IPS DF 19.7 (cell line): ENCODE measurements around the gene DMD.

ENCODE experiments used
- DNase-seq: peaks from one replicate; pipeline ENCODE4 v3.0.0-alpha.2; 2013; ENCODE audit warnings: low read depth, low spot score

Gene DMD

DNA sequence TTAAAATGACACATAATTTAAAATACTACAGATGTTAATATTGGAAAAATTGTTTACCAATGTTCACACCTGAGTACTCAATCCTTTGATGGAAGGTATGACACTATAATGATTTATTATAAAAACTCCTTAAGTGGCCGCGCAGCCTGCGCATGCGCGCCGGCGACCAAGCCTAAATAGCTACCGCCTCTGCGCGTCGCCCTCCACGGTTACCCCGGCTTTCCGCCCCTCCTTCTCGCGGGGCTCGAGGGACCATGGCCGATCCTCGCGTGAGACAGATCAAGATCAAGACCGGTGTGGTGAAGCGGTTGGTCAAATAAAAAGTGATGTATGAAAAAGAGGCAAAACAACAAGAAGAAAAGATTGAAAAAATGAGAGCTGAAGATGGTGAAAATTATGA, 170.2 kb downstream of the DMD start:
- DNase-seq = no peak

DNA sequence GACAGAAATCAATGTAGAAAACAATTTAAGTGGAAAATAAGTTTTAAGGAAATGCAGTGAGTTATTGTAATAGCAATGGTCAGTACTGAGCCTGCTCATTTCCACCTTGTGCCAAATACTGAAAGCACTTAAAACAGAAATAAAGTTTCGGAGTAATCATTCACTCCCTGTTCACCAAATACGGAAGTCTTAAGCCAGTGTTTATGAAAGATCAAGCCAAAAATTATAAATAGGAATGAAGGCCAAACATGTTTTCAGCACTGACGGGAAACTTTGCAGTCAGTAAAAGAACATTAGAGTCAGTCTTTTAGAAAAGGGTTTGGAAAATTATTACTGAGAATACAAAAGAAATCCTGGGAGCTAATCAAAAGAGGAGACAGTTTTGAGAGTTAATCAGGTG, 178.6 kb downstream of the DMD start:
- no peak for DNase-seq

DNA sequence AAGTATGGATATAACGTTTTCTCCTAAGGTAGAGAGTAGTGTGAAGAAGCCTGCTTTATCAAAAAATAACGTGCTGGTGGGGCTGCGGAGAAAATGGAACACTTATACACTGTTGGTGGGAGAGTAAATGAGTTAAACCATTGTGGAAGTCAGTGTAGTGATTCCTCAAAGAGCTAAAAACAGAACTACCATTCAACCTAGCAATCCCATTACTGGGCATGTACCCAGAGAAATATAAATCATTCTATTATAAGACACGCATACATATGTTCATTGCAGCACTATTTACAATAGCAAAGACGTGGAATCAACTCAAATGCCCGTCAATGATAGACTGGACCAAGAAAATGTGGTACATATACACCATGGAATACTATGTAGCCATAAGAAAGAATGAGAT, 196.4 kb downstream of the DMD start:
- no peak for DNase-seq

DNA sequence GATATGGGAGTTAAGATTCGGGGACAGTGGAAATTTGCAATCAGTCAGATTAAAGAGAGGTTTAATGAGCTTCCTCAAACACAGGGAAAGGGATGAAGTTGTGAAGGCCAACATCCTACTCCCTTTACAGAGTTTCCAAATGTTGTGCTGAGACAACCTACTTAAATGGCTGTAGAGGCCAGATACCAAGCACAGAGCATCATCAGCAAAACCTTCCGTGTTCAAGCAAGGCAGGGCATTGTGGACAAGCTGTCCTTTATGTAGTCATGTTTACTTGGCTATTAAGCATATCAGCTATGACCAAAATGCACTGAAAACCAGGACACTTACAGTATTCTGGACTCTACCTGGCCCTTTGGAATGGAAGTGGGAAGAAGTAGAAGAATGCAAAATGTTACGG, 197.3 kb downstream of the DMD start:
- DNase-seq = no peak

DNA sequence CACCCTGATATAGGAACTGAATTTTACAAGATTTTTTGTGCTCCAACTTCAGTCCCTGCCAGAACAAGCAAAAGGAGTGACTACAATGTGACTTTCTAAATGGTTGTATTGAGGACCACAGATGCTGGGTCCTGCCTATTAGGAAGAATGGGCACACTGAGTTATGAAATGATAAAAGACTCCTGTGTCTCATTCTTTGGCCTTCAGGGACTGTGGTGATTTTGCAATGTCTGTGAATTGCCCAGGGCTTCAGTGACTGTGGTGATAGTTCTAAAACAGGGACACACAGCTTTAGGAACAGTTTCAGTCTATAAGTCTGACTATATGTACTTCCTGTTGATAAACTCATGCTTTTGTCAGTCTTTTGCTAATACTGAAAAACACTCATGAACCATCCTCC, 210.2 kb downstream of the DMD start:
- DNase-seq = no peak

DNA sequence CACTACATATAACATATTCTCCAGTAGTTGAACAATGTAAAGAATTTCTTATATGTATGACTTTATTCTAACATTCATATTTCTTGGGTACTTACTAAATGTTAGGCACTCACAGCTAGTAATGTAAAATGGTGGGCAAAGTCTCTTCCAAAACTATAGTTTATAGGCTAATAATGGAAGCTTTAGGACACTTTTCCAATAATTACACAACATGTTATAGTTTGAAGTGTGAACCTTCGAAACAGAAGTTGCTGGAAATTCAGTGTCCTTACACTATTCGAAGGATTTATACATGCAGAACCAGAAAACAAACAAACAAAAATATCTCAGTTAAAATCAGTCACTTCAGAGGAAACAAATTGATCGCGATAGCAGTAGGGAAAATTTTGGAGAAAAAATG, 212.6 kb downstream of the DMD start:
- DNase-seq = no peak

DNA sequence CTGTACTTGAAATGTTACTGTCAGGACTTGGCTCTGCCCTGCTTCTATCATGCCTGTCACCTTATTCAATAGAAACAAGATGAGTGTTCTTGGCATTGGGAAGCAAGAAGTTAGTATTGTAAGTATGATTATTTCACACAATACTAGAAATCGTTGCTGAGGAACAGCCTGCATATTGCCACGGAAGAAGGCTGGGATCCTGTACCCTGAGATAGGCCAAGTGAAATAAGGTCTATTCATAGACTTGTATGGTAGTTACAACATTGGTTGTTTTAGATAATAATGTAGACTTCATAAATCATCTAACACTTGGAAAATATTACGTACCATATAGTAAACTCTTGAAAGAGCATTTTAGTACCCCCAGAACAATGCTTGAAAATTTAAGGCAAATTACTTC, 215.9 kb downstream of the DMD start:
- DNase-seq = no peak

DNA sequence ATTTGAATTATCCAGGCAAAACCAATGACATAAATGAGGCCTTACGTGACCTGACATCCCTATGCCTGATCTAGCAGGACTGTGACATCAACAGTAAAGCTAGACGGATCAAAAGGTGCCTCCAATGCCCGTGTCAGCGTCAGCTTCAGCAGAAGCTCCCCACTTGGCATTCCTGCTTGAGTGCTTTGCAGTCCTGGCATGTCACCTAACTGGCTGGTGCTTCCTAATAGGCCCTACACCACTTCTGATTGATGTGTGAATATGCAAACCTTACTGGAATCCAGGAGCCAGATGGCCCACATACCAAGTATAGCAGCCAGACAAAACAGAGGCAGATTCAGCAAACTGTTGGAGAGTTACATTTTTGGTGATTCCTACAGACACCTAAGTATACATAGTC, 224.2 kb downstream of the DMD start:
- peak; percentile 67 for DNase-seq

DNA sequence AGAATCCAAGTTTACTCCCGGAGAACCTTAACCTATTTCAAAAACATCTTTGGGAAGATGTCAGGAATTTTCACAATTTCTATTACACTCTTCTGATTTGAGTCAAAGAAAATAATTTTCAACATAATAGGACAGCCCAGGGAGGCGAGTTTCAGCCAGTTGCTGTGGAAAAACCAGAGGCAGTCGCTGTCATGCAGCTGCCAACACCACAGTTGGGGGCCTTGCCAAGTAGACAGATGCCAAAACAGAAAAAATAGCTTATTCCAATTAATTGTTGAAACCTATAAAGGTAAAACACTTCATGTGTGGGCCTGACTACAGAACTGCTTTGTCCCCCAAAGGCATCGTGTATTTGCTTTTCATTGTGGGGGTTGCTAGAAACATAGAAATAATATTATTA, 225.8 kb downstream of the DMD start:
- DNase-seq = no peak

DNA sequence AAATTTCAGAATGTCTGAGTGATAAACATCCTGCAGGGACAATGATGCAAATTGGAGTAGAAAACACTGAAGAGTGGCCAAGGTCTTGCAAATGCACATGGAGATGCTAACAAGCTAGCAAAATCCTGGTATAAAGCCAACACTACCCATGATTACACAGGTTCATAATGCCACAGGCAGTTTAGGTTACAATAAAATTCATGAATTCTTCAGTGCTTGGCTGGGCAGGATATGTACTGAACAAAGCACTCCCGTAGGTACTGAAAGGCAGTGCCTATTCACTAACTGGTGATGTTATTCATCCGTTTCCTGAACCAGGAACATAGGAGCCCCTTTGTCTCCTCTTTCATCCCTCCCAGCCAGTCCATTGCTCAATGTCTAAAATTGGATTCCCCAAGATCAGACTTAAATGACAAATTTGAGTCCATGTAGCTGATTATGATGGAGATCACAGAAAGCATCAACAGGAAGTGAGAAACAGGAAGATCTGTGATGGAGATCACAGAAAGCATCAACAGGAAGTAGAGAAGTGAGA, 244.5 kb downstream of the DMD start:
- no peak for DNase-seq

DNA sequence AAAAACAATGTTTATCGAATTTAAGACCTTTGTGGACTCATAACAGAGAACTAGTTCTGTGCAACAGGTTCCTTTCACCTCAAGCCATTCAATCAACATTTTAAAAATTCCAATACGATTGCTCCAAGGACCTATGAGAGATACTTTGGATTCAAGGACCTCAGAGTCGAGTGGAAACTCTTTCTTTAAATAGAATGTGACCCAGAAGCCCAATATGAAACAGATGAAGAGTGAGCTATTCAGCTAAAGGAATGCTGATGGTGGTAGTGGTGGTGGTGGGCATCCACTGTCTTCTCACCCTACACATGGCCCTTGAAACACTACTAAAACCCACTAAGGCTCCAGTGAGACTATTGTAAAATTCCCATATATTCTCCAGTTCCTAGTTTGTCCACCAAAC, 257.2 kb downstream of the DMD start:
- no peak for DNase-seq

DNA sequence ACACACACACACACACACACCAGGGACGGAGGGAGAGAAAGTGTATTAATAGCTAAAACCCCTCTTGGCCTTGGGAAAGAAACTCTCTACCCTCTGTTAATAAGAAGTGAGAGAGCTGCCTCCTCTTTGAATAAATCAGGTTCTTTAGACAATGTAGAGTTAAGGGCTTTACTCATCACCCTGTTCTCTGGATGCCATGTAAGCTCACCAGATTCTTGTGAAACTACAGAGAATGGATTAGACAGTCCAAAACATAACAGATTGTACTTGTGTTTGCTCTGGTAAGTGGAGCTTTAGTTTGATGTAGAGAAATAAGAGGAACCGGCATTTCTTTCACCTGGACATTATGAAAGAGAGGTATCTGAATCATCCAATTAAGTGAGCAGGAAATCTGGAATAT, 263.2 kb downstream of the DMD start:
- DNase-seq = no peak

DNA sequence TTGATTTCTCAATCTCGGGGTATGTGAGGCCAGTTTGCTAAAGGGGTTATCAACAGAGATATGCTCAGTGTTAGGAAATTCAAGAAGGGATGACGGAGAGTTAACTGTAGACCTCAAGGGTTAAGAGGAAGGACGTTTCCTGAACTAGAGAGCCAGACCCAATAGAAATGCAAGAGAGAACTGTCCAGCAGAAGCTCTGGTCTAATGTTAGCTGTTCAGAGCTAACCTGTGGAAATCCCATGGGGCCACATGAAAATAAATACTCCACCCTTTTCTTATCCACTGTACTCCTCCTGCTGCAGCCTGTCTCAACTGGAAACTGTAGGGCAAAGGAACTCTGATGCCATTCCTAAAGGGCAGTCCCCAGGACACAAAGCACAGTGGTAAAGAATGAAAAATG, 274.3 kb downstream of the DMD start:
- DNase-seq = no peak

DNA sequence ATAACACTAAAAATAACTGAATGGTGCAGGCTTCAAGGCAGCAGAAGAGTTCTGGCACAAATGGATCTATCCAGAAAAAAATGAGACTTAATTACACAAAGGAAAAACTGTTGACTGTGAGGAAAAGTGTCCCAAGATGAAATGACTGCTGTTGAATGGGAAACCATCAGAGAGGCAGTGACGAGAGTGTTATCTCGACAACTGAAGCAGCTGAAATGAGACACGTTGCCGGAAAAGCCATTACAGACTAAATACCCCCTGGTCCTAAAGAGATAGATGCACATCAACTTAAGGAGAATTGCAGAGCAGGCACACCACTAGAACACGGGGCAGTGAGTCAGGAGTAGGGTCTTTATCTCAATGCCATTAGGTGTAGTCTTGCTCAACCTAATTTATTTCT, 277.8 kb downstream of the DMD start:
- DNase-seq = no peak

DNA sequence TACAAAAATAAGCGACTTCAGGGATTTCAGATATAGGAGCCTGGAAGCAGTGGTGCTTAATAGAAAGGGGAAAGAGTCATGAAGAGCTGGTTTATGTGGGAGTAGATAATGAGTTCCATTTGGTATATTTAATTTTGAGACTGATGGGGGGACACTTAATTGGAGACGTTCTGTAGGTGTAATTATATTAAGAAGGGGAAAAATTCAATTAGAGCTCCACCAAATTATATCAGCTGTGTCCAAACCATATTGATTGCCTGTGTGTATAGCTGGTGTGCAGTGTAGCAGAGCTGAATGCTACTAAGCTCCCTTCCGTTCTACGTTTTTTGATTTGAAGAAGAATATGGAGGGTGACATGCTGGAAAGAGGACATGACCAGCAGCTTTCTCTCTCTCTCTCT, 282.3 kb downstream of the DMD start:
- DNase-seq = no peak

DNA sequence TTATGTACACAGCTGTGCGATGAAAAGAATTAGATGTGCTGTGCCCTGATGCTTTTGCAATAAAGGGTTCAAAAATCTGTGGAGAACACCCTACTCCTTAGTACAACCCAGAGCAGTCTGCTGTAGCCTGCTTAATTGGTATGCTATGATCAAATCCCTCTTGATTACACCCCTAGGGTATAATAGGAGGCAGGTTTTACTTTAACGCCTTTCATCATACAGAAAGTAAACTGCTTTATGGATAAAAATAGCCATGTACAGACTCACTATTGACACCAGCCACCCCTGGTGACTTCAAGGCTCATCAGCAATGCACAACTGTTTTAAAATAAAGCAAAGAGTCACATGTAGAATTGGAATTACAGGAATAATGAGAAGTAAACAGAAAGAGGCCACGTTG, 315.3 kb downstream of the DMD start:
- no peak for DNase-seq

DNA sequence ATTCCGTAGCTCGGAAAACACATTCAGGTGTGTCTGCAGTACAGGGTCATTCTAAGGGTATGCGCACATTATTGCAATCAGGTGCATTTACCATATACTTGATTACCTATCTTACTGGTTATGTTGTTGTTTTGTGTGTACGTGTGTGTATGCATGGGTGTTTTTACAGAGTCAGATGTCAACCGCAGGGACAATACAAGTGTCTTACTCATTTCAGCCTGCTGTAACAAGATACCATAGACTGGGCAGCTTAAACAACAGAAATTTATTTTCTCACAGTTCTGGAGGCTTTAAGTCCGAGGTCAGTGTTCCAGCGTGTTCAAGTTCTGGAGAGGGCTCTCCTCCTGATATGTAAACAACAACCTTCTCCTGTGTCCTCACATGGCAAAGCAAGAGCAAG, 316.7 kb downstream of the DMD start:
- DNase-seq = no peak

DNA sequence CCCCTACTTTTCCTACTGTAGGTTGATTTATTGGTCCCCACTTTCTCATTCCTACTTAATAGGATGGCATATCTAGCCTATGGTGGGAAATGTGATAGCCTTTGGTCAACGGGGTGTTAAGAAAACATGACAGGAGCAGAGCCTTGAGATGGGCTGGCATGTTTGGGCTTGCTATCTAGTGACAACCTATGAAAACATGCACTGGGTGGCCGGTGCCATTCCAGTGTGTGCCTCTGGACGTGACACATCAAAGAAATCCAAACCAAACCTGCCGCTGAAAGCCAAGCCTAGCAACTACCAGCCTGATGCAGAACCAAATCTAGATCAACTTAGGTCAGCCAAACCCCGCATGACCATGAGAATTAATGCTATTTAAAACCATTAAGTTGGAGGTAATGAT, 317.6 kb downstream of the DMD start:
- DNase-seq = no peak

DNA sequence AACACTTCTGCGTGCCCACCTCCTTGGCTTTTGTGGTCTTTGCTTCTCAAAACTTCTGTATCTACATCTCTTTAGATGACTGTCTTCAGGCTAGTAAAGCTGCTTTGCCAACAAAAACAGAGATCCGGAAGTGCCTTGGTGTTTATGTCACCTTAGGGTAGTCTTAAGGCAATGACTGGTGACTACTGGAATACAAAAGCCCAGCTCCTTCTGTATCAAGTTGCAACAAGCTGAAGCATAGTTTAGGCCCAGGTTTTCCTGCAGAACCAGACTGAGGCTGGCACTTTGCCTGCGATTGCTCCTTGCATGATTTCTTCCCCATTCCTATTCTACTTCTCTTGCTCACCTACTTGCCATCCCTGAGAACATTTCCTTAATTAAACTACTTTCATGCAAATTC, 333.8 kb downstream of the DMD start:
- no peak for DNase-seq

DNA sequence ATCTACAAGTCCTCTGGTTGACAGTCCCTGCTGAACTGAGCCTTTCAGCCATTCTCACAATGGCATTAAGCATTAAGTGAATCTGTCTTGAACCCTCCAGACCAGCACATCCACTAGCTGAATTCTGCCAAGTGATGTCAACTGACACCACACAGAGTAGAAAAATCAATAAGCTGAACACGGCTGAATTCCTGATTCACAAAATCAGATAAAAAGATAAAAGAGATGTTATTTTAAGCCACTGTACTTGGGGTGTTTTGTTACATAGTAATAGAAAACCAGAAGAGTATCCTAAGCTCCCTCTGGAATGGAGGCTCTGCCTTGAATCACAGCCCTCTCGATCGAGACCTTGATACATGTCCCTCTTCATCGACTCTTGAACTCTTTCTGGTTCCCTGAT, 336.5 kb downstream of the DMD start:
- no peak for DNase-seq

DNA sequence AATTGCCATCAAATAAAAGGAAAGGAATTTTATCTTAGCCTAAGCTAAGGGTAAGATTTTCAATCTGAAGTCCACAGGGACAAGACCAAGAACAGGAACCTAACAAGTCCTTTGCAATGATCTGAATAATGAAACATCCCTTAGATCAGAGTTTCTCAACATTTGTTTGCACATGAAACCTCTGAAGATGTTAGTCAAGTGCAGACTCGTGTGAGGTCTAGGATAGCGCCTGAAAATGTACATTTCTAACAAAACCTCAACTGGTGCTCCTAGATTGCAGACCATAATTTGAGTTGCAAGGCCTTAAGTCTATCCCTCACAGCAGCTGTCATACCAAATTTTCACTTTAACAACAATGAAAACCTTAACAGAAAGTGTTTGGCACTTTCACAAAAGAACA, 337.6 kb downstream of the DMD start:
- no peak for DNase-seq

DNA sequence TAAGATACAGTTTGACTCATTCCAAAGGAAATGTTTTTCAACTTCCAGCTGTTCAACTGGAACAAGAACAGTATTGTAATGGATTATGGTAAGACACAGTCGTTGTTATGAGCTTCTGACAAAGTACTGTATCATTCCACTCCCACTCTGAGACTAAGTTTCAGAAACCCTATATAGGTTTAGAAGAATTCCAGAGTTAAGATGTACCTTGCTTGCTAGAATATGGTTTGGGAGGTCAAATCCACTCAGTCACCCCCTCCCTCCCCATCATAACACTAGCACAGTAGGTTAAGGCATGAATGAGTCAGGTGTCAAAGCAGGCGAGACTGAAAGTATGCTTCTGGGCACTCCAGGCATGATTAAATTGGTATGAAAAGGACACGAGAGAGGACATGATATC, 339.7 kb downstream of the DMD start:
- no peak for DNase-seq

DNA sequence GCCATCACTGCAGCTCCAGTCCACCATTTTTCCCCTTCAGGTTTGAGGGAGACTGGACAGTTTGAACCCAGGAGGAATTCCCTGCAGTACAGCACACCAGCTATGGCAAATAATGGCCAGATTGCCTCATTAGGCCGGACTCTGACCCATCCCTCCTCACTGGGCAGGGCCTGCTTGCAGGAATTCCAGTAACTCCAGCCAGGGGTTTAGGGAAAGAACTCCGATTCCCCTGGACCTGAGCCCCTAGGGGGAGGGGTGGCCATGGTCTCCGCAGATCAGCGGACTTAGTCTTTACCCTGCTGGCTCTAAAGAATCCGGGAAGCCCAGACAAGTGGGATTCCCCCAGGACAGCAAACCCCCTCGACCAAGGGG, 342.8 kb downstream of the DMD start:
- DNase-seq = no peak

DNA sequence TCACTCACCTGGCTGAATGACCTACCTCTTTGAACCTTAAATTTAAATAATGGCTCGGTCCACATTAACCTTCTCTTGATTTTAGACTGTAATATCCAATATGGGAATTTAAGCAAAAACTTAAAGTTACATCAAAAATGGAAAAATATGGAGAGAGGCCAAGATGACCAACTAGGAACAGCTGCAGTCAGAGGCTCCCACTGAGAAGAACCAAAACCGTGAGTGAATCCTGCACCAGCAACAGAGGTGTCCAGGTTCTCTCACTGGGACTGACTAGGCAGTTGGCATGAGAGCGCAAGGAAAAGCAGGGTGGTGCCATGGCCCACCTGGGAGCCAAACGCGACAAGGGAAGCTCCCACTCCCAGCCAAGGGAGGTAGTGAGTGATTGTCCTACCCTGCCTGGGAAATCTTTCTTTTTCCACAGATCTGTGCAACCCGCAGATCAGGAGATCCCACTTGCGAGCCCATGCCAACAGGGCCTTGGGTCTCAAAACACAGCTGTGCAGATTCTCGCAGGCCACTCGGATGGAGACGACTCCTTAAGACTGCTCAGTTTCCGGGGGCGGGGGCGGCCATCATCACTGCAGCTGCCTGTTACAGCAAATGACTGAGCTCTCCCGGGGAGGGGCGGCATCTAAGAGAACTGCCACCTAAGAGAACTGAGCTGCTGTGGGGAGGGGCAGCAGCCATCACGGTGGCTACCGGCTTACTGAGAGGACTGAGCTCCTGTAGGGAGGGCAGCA, 343.4 kb downstream of the DMD start:
- no peak for DNase-seq
